ENCODE measurements around the gene CXorf38.
A peak's percentile ranks its signal among the peaks of the same experiment; 100 is the strongest.
"Not testable (repeated sequence)": the region's sequence is repeated elsewhere in the genome, so short reads cannot be mapped to it uniquely, and the experiment has no call there.

CXorf38 gene

DNA sequence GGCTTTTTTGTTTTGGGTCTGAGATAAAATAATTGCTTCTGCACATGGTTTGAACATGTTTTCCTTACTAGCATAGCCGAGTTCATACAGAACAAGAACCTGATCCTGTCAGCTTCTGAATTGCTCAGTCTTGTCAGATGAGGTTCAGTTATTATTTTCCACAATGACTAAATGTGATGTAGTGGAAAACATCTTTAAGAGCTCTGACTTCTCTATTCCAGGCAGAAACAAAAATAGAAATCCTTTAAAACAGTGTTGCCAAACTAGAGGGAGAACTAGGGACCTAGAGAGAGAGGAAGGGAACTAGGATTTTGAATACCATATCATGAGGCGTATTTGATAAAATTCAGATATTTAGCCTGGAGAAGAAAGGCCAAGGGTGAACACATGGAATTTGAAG lies 64.5 kb downstream of the CXorf38 start:
- no peak overlapping the region for H3K4me3 ChIP-seq (ENCODE audit: low read length)
- no peak overlapping the region for H3K9ac ChIP-seq (ENCODE audit: low read depth, low read length)
- no peaks in the 10 kb centered on the region for H3K4me1 ChIP-seq (ENCODE audit: insufficient read depth, low read length)
- H3K9me3 ChIP-seq (ENCODE audit: insufficient read depth, low read depth, low read length): no peaks in the 10 kb centered on the region
- no peaks in the 10 kb centered on the region for H3K27me3 ChIP-seq (ENCODE audit: insufficient read depth, low read length)
- H3K36me3 ChIP-seq (ENCODE audit: insufficient read depth, low read length): no peaks in the 10 kb centered on the region
- H3K27ac ChIP-seq (ENCODE audit: low read depth, low read length): no peak overlapping the region
- 95% methylated on average over 2 of the region's 2 CpGs for WGBS

DNA sequence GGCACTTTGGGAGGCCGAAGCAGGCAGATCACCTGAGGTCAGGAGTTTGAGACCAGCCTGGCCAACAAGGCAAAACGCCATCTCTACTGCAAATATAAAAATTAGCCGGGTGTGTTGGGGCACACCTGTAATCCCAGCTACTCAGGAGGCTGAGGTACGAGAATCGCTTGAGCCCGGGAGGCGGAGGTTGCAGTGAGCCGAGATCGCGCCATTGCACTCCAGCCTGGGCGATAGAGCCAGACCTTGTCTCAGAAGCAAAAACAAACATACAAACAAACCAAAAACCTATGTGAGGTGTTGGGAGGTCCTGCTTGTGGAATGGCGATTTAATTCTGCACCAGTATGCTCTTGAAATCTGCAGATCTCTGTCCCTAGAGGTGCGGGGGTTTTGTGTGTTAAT lies 65.2 kb downstream of the CXorf38 start:
- H3K27me3 ChIP-seq (ENCODE audit: insufficient read depth, low read length); H3K27ac ChIP-seq (ENCODE audit: low read depth, low read length); H3K36me3 ChIP-seq (ENCODE audit: insufficient read depth, low read length); H3K4me3 ChIP-seq (ENCODE audit: low read length); H3K4me1 ChIP-seq (ENCODE audit: insufficient read depth, low read length); H3K9ac ChIP-seq (ENCODE audit: low read depth, low read length); H3K9me3 ChIP-seq (ENCODE audit: insufficient read depth, low read depth, low read length): not testable (repeated sequence)
- 94% methylated on average over 10 of the region's 13 CpGs for WGBS

DNA sequence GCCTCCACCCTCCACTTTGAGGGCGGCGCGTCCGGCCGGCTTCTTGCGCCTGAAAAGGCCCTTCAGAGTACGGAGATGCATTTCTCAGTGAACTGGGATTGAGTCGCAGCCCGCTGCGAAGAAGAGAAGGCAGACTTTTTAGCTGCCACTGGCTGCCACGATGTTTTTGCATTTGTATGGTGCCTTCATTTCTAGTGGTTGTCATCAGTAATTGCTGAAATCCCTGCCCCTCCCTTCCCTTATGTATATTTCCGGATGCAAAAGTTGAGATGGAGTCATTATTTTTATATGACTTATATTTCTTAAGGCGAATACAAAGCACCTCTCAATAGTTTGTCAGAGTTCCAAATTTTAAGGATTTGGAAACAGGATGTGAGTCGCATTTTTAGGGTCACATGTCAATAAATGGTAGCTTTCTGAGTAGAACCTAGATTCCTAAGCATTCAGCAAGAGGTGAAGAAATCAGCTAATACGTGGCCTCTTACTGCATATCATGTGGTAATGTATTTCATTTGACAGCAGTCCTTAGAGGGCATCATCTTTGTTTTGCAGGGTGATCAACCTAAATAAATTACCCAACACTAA lies 65.9 kb downstream of the CXorf38 start:
- Histone ChIP-seq H3K27me3 (ENCODE audit: insufficient read depth, low read length) (no peaks in the 10 kb centered on the region), H3K9me3 (ENCODE audit: insufficient read depth, low read depth, low read length) (no peaks in the 10 kb centered on the region), H3K27ac (ENCODE audit: low read depth, low read length) (no peak overlapping the region; the same call in 1 of the 2 replicates), H3K36me3 (ENCODE audit: insufficient read depth, low read length) (no peaks in the 10 kb centered on the region), H3K4me1 (ENCODE audit: insufficient read depth, low read length) (no peaks in the 10 kb centered on the region), H3K9ac (ENCODE audit: low read depth, low read length) (peak overlapping the region; percentile 31; the same call in 1 of the 2 replicates), H3K4me3 (ENCODE audit: low read length) (peak overlapping the region; percentile 94)
- 7% methylated on average over 13 of the region's 15 CpGs for whole genome bisulfite sequencing

DNA sequence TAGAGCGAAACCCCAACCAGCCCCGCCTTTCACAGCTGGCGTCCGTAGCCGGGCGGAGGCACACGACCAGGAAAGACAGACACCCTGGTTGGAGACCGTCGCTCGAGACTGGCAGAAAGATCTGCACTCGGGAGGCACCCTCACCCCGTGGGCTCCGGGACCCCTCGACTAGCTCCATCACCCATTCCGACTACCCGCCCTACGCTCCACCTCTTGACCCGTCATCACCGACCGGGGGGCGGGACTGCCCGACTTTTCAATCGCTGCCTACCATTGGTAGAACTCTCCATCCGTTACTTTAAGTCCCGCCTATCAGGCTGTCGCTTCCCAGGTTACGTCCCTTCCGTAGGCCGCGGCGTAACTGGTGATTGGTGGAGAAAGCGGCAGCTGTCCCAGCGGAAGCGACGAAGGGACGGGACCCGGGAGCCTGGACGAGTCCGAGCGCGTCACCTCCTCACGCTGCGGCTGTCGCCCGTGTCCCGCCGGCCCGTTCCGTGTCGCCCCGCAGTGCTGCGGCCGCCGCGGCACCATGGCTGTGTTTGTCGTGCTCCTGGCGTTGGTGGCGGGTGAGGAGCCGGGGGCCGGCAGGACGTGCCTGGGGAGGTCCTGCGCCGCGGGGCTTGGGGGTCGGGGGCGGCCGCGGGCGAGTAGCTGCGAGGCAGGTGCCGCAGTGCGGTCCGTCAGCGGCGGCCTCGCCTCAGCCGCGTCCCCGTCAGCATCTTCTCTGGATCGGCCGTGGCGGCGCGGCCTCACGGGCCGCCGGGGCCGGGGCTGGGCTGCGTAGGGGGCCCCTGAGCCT lies 66.6 kb downstream of the CXorf38 start, which contains the start of gene ATP6AP2:
ATP6AP2 (plus strand) TSS at position 434 of the 799 bp plus-strand sequence; CDS start at position 530, 96 bp downstream.
- Histone ChIP-seq H3K9me3 (ENCODE audit: insufficient read depth, low read depth, low read length) (no peaks in the 10 kb centered on the region), H3K9ac (ENCODE audit: low read depth, low read length) (peak within 1 kb of the TSS; percentile 31; the same call in 1 of the 2 replicates), H3K36me3 (ENCODE audit: insufficient read depth, low read length) (no peaks in the 10 kb centered on the region), H3K4me1 (ENCODE audit: insufficient read depth, low read length) (no peaks in the 10 kb centered on the region), H3K27ac (ENCODE audit: low read depth, low read length) (peak within 1 kb of the TSS; percentile 55; the same call in 1 of the 2 replicates), H3K4me3 (ENCODE audit: low read length) (peak within 1 kb of the TSS; percentile 94), H3K27me3 (ENCODE audit: insufficient read depth, low read length) (no peaks in the 10 kb centered on the region)
- WGBS: under 1% methylated on average over 89 of the region's 89 CpGs

DNA sequence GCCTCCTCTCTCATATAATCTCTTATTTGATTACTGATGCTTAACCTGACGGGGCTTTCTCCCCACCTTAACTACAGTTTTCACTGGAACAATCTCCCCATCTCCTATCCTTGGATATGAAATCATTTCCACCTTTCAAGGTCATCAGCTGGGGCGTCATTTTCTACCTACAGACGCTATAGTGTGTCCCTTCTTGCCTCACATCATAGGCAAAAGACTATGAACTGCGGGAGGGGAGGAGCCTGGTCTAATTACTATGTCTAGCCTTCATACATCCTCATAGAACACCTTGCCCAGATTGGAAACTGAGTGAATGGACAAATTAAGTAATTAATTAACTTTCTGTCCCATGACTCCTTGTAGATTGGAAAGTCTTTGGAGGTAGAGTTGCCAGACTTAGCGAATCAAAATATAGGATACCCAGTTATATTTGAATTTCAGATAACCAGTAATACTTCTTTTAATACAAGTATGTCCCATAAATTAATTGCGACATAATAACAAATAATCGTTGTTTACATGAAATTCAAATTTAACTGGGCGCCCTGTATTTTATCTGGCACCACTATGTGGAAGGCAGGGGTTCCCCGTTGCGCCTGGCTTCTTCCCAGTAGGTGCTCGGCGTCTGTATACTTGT lies 67.3 kb downstream of the CXorf38 start:
- Histone ChIP-seq H3K4me3 (ENCODE audit: low read length) (peak overlapping the region; percentile 94), H3K4me1 (ENCODE audit: insufficient read depth, low read length) (no peaks in the 10 kb centered on the region), H3K9me3 (ENCODE audit: insufficient read depth, low read depth, low read length) (no peaks in the 10 kb centered on the region), H3K27ac (ENCODE audit: low read depth, low read length) (peak overlapping the region; percentile 55; the same call in 1 of the 2 replicates), H3K9ac (ENCODE audit: low read depth, low read length) (0 out of 2 replicates have a peak overlapping the region, but pooled peaks have one; percentile 17), H3K27me3 (ENCODE audit: insufficient read depth, low read length) (no peaks in the 10 kb centered on the region), H3K36me3 (ENCODE audit: insufficient read depth, low read length) (no peaks in the 10 kb centered on the region)
- 18% methylated on average over 9 of the region's 12 CpGs for WGBS

DNA sequence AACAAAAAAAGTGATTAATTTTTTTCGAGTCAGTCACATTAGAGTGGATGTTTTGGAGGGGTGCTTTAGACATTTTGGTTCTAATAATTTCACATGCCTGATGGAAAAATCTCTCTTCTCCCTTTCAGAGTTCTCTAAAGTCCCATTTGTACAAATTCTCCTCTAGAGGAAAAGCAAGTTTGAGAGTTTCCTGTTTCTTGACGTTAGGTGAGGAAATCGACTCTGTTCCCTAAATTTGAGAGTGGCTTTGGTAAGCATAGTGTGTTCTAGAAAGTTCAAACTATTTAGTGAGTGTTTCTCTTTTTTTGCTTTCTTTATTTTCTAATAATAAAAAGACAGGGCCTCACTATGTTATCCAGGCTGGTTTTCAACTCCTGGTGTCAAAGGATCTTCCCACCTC lies 68.2 kb downstream of the CXorf38 start:
- no peaks in the 10 kb centered on the region for H3K36me3 ChIP-seq (ENCODE audit: insufficient read depth, low read length)
- no peaks in the 10 kb centered on the region for H3K27me3 ChIP-seq (ENCODE audit: insufficient read depth, low read length)
- no peak overlapping the region for H3K9ac ChIP-seq (ENCODE audit: low read depth, low read length)
- 83% methylated on average over 2 of the region's 3 CpGs for WGBS
- no peak overlapping the region for H3K27ac ChIP-seq (ENCODE audit: low read depth, low read length)
- no peaks in the 10 kb centered on the region for H3K4me1 ChIP-seq (ENCODE audit: insufficient read depth, low read length)
- no peaks in the 10 kb centered on the region for H3K9me3 ChIP-seq (ENCODE audit: insufficient read depth, low read depth, low read length)
- H3K4me3 ChIP-seq (ENCODE audit: low read length): no peak overlapping the region

DNA sequence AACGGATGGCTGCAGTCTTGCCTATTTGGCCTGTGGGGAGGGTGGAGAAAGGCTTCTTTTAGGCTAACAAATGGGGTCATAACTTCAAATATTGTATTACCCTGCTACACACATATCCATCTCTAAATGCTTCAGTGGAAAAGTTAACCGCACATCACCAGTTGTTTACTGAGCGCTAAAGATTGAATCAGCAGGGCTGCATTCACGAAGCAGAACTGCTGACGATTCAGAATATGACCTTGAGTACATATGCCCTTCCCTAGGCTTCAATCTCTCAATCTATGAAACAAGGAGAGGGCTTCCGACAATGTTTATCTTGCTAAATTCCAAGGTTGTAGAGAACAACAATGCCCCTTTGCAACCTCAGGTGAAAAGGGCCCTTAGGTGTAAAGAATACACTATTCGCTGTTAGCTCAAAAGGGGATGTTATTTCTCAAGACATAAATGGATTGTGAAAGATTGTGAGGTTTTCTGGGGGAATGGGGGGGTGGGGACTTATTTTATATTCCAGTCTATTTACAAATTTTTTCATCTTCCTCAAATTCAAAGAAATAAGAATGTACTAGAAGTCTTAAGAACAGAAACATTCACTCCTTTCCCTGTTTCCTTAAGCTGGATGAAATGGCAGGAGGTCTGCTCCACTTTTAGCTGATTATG lies 69.2 kb downstream of the CXorf38 start:
- Histone ChIP-seq H3K4me1 (ENCODE audit: insufficient read depth, low read length) (no peaks in the 10 kb centered on the region), H3K4me3 (ENCODE audit: low read length) (no peak overlapping the region), H3K27ac (ENCODE audit: low read depth, low read length) (no peak overlapping the region), H3K27me3 (ENCODE audit: insufficient read depth, low read length) (no peaks in the 10 kb centered on the region), H3K9me3 (ENCODE audit: insufficient read depth, low read depth, low read length) (no peaks in the 10 kb centered on the region), H3K36me3 (ENCODE audit: insufficient read depth, low read length) (no peaks in the 10 kb centered on the region), H3K9ac (ENCODE audit: low read depth, low read length) (no peak overlapping the region)
- 88% methylated on average over 7 of the region's 7 CpGs for WGBS
